ENCODE results near the gene EIF3A.
A peak's percentile ranks its signal among the peaks of the same experiment; 100 is the strongest.
"Not testable (repeated sequence)": the region's sequence is repeated elsewhere in the genome, so short reads cannot be mapped to it uniquely, and the experiment has no call there.

Gene EIF3A

DNA sequence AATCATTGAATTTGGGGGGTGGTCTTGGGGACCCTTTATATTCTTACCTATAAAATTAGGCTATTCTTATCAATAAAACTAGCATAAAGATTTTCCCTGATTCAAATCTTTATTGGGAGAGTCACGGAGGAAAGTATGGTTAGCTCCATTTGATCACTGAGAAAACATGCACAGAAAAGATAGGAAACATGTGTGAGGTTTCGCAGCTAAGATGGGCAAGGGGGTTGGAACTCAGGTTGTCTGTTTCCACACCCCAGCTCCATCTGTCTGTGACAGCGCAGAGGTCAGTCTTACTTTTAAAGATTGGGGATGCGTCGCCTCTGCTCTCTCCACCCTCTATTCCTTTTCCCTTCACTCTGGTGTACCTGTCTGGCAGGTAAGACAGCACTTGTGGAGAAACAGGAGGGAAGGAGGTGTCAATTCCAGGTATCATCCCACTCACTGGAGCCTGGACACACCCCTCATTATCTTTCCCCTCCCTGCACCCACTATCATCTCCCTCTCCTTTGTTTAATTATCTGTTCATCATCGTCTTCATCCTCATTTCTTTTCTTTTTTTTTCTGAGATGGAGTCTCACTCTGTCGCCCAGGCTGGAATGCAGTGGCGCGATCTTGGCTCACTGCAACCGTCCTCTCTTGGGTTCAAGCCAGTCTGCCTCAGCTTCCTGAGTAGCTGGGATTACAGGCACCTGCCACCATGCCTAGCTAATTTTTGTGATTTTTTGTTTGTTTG is 20.9 kb upstream of the EIF3A start:
- no peak for DNase-seq

DNA sequence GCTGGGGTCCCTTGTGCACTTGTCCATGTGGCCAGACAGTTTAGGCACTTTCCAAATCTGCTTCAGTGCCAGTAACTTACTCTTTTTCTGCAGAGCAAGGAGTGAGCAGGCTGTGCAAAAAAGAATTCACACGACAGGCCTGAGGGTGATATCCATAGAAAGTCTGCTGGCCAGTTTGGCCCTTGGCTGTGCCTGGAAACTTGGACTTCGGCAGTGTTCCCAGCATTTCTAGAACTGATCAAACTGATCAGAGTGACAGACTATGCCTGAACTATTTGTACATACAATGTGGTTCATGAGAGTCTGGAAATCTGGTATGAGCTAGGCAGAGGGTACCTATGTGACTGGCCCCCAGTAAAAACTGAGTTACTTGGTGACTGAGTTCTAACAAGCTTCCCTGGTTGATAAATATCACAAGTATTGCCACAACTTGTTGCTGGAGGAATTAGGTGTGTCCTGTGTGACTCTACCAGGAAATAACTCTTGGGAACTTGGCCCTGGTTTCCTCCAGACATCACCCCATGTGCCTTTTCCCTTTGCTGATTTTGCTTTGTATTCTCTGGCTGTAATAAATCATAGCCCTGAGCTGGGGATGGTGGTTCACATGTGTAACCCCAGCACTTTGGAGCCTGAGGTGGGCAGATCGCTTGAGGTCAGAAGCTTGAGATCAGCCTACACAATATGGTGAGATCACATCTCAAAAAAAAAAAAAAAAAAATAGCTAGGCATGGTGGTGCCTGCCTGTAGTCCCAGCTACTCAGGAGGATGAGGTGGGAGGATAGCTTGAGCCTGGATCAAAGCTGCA is 20.0 kb upstream of the EIF3A start:
- DNase-seq, result no peak

DNA sequence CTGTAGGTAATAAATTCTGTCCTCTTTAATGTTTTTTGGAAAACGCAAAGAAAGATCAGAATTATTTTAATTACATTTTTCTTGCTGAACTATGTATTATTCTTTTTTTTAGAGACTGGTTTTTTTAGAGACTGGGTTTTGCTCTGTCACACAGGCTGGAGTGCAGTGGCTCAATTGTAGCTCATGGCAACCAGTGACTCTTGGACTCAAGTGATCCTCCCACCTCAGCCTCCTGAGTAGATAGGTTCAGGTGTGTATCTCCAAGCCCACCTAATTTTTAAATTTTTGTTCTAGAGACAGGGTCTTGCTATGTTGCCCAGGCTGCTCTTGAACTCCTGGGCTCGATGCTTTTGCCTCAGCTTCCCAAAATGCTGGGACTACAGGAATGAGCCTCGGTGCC is 18.0 kb upstream of the EIF3A start:
- no peak for DNase-seq

DNA sequence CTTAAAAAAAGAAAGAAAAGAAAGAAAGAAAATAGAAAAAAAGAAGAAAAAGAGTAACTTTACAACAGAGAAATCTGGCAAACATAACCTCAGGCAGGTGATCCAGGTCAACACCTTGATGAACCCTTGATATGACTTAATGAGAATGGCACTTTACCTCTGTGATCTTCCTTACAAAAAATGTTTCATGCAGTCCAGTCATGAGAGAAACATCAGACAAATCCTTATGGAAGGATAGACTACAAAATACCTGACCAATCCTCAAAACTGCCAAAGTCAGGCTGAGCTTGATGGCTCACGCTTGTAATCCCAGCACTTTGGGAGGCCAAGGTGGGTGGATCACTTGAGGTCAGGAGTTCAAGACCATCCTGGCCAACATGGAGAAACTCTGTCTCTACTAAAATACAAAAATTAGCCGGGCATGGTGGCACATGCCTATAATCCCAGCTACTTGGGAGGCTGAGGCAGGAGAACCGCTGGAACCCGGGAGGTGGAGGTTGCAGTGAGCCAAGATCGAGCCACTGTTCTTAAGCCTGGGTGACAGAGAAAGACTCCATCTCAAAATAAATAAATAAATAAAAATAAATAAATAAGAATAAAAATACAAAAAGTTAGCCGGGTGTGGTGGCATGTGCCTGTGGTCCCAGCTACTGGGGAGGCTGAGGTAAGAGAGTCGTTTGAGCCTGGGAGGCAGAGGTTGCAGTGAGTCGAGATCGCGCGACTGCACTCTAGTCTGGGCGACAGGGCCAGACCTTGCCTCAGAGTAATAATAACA is 16.2 kb upstream of the EIF3A start:
- DNase-seq, result not testable (repeated sequence)

DNA sequence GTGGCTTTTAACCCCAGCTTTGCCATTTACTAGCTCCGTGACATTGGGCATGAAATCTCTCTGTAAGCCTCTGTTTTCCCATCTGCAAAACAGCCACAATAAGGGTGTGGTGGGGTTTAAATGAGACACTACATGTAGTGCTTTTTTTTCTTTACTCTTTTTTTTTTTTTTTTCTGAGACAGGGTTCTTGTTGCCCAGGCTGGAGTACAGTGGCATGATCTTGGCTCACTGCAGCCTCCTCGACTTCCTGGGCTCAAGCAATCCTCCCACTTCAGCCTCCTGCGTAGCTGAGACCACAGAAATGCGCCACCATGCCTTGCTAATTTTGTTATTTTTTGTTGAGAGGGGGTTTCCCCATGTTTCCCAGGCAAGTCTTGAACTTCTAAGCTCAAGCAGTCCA is 15.0 kb upstream of the EIF3A start:
- DNase-seq, result no peak

DNA sequence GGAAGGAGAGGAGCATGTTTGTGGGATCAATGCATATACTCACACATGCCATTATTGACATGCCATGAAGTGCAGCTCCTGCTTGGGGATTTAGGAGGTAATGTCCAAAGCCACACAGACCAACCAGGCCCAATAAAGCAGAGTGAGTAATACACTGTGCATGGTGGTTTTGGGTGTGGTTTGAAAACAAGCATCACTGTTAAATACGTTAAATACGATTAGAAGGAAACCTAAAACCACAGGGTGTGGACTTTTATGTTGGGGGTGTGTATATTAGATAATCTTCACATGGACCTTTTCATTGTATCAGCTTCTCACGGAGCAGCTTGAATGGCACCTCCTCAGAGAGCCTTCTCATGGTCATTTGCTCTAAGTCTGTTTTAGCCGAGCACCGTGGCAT is 10.4 kb upstream of the EIF3A start:
- peak in 1 of 2 donors; percentile 5 for DNase-seq

DNA sequence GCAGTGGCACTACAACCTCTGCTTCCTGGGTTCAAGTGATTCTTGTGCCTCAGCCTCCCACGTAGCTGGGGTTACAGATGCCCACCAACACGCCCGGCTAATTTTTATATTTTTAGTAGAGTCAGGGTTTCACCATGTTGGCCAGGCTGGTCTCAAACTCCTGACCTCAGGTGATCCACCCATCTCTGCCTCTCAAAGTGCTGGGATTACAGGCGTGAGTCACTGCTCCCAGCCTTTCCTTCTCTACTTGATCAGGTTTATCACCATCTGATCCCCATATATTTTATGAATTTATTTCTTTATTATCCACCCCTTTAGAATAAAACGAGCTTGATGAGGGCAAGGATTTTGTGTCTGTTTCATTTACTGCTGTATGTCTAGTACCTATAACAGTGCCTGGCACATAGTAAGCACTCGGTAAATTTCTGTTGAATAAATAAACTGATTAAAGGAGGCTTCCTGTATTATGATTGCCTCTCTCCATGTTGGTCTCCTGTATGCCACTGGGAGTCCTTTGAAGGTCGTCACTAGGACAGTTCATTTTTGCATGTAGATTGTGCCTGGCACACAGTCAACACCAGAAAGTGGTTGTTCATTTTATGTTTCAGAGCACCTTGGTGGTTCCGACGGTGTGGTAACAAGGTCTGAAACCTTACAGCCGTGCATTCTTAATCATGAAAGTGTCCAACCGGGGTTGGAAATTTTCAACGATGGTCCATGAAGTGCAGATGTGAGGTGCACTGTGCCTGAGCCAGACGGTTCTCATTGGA is 9.6 kb upstream of the EIF3A start:
- DNase-seq, result no peak

DNA sequence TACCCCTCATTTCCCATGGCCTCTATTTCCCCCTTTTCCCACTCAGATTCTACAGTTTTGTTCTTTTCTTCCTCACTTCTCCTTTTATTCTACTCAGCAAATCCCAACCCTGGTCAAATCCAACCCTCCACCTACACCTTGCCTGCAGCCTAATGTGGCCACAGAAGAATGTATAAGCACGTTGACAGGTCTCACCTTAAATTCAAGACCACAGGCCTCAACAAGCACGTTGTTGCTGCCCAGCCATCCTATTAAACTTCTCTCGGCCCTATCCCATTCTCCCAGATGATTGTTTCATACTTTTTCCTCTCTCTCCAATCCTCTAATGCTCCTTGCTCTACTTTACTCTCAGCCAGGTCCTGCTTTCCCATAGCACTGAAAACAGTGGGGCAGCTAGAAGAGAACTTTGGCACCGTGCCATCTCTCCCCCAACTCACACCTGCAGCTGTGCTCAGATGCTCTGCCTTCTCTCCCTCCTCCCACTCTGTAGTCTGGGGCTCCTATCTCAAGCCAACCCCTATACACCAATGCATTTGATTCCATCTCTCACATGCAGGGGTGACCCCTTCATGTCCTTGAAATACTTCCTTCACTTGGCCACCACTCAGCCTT is 6.8 kb upstream of the EIF3A start:
- no peak for DNase-seq

DNA sequence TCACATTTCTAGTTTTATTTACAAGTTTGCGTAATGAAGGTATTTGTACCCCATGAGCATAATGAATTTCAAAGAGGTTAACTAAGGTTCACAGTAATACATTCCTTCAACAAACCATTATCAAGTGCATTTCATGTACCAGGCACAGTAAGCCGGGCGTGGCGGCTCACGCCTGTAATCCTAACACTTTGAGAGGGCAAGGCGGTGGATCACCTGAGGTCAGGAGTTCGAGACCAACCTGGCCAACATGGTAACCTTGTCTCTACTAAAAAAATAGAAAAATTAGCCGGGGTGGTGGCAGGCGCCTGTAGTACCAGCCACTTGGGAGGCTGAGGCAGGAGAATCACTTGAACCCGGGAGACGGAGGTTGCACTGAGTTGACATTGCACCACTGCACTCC is 4.3 kb upstream of the EIF3A start:
- DNase-seq, result no peak

DNA sequence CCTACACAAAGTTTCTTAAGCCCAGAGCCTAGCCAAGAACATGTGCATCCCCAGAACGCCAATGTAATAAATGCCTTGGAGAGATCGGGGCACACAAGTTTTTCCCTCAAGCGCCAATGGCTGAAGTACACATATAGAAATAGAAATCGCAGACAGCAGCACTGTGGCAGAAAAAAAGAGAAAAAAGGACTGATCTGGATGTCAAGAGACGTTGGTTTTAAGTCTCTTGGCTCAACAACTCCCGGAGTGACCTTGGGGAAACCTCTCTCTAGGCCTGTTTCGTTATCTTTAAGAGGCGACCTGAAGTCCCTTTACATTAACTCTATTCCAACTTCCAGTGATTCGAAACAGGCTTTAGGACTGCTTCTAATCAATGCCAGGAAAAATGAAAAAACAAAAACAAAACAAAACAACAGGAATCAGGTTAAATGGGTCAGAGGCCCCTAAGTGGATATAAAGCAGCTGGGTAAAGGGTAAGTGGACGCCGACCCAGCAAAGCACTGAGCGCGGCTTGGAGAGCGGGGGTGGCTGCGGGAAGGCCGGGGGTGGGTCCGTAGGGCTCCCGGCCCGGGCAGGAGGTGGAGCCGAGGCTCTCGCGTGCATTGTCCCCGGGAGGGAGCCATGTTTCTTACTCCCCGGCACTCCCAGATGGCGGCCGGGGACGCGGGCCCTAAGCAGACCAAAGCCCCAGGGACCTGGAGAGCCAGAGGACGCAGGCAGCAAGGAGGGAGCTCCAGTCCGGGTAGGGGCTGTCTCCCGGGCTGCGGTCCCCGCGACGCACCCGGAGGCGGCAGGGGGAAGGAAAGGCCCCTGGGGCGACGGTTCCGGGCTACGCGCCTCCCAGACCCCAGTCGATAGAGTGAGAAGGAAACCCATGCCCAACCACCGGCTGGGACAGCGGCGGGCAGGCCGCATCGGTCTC is 757 bp downstream of the EIF3A start:
- DNase-seq, result peak; percentile 14 to 73

DNA sequence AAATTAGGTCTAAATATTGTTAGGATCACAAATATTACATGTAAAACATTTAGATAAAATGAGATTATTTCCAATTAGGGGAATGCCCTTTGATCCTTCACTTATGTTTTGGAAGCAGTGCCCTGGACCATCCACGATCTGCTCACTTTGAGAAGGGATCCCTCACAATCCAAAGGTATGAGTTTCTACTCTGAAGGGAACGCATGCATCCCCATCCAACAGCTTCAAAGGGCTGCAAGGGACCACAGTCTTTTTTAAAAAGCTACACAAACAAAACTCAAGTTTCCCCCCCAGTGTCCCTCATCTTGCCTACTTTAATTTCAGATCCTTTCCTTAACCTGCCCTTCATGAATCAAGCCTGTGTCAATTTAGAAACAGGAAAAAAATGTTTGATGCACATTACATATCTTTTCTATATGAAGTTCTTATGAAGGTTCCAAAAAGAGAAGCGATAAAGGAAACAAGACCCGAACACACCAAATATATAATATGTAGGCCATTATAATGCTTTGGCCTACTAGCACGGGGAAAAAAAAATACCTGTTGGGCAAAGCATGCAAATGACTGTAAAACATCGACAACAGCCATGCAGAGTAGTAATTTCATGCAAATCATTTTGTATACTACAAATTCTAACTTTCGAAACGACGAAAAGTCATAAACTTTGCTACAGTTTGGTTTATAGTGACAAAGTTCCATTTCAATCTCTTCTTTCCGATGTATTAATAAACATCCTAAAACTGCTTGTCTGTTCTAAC is 2.0 kb downstream of the EIF3A start:
- DNase-seq, result no peak

DNA sequence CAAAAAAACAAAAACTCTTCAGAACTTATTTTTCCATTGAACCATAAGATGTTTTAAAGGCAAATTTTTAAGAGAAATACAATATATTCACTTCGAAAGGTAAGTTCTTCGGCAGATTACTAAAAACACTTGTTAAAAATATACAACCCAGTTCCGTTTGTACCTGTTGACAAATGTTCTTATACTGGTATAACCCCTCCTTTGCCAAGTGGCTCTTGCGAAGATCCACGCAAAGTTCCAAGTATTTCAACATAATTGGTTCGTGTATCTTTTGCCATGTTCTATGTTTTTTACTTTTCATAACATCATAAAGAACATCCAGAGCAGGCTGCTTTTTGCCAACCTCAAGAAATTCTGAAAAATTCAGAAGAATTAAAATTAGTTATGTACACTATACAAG is 7.0 kb downstream of the EIF3A start:
- no peak for DNase-seq

DNA sequence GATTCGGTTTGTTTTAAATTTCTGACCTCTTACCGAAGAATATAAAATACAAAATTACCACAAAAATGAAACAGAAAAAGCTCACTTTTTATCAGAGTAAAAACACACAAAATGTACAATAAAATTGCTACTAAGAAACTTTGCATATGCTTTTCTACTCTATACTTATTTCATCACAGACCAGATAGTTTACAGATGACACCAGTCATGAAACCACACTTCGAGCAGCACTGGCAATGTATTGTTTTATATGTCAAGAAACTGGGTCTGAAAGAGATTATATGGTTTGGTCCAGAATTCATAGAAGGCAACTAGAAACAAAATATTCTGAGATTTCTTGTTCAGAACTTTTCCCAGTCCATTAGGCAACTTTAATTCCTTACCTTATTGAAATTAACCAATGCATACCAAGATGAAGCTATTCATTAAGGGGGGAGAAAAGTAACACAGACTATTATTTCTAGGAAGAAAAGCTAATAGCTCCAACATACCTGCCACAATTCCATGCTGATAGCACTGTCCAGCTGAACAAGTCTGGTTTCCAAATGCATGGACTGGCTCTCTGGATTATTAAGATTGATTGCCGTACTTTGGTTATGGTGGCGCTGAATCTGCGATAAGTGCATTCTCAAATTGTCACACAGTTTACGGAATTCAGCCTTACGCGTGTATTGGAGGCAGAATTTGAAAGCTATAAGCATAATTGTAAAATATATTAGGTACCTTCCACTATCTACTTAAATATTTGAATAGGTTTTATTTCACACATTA is 10.0 kb downstream of the EIF3A start:
- no peak for DNase-seq

DNA sequence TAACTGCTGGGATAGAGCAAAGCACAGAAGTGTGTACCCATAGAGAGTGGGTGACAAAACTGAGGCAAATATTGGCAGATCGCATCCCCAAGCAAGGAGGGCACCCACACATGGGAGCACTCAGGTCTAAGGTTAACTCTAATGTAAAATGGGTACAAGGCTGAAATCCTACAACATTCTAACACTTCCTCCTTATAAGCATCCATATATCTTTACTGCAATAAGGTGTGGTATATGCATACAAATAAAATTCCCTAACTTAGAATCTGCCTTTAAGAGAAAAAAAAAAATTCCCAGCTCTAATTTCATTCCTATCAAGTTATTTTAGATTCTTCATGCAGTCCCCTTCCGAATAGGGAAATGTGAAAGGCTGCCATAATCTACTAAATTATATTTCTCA is 18.7 kb downstream of the EIF3A start:
- no peak for DNase-seq

DNA sequence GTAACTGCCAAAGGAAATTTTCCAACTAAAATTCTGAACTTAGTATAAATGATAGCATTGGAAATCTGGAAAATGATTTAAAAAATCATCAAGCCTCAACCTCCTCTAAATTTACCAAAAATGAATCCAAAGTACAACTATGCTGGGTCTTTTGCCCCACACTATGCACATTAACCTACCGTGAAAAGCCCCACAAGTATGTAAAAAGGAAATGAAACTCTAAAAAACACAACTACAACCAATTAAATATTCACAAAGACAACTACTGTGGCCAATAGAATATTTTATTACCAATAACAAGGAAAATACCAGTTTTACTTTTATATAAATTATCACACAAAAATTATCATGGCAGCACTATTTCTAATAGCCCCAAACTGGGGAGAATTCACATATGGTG is 19.3 kb downstream of the EIF3A start:
- no peak for DNase-seq

DNA sequence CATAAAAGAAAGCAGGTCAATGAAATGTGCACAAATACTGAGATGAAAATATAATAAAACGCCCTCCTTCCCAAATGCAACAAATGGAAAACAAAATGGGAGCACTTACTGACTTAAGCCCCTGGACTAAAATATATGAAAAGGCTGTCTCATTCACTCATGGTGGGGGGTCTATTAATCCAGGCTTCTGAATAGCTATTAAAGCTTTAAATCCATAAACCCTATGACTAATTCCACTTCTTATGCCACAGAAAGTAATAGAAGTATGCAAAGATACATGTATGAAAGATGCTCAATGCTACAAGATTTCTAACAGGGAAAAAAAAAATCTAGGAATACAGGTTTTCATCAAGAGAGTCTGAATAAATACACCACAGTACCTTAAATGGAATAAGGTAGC is 20.5 kb downstream of the EIF3A start:
- no peak for DNase-seq

DNA sequence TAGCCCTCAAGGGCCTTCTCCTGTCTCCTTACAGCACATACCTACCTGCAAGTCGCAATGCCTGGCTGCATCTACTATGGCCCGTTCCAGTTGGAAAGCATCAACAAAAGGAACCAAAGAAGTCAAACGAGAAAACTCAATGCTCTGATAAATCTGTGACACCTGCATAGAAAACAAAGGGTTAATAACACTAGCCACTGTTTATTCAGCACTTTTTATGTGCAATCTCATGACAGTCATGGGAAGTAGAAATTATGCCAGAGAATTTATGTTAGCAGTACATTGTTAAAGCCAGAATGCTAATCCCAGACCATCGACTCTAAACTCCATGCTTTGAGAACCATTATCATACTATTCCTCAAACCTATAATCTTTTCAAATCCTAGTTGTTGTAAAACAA is 21.1 kb downstream of the EIF3A start:
- DNase-seq, result no peak

DNA sequence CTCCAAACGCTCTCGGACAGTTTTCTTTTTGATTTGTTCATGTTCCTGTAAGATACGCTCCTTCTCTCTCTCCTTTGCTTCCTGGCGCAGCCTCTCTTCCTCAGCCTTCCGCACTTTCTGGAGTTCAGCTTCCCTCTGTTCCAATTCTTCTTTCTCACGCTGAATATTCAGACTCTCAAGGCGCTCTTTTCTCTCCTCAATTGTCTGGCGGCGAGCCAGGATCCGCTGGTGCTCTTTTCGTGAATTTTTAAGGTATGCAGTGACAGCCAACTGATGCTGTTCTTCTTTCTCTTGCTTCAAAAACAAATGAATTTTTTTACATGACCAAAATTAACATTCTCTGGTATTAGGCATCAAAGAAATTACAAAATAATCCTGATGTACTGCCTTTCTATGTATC is 22.6 kb downstream of the EIF3A start:
- DNase-seq, result no peak

DNA sequence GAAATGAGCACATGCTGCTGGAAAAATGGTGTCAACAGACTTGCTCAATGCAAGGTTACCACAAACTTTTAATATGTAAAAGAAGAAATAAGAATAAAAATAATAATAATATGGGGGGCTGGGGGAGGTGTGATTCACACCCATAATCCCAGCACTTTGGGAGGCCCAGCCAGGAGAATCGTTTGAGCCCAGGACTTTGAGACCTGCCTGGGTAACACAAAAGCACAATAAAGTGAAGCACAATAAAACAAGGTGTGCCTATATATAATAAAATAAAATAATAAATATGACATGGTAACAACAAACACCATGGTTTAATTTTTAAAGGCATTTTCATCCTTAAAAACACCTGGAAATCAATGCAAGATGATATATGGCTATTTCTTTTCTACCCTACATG is 25.1 kb downstream of the EIF3A start:
- DNase-seq, result no peak

DNA sequence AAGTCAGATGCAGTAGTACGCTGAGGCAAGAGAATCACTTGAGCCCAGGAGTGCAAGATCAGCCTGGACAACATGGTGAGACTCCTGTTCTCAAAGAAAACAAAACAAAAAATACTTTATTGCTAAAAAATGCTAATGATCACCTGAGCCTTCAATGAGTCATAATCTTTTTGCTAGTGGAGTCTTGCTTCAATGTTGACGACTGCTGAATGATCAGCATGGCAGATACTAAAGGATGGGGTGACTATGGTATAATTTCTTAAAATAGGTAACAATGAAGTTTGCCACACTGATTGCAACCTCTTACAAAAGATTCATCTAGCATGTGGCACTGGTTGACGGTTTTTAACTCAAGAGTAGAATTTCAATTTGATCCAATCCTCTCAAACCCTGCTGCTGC is 28.8 kb downstream of the EIF3A start:
- no peak for DNase-seq
